Gastroesophageal sphincter (tissue), 4 donors: ENCODE measurements around the gene ZBTB7C. TPM values are rescaled to one million over a fixed set of nuclear protein-coding genes. Genes with fewer than 3 reads are reported as not detected.

ENCODE experiments used
- ATAC-seq: fragments of 150-250 bp; one replicate; pipeline ENCODE4 v1.9.1; 2016; ENCODE audit warnings: mild to moderate bottlenecking, moderate library complexity
- H3K27ac ChIP-seq, 4 donors: fragments of 200-600 bp; sonication (generic) in 3 of 4; 1 replicate in 3 of 4; 2 replicates in 1 of 4; pipeline ENCODE4 v1.5.1; 2016 to 2019
- H3K27me3 ChIP-seq: fragments of 200-600 bp; sonication (generic); one replicate; pipeline ENCODE4 v1.5.1; 2019
- H3K36me3 ChIP-seq, 2 donors: fragments of 200-600 bp; sonication (generic); one replicate each; pipeline ENCODE4 v1.5.1; 2019; ENCODE audit warnings: control low read depth in 1 of 2
- H3K4me1 ChIP-seq, 3 donors: fragments of 200-600 bp; sonication (generic); 1 replicate in 2 of 3; 2 replicates in 1 of 3; pipeline ENCODE4 v1.5.1; 2016 to 2019; ENCODE audit warnings: control low read depth in 2 of 3
- H3K4me3 ChIP-seq, 2 donors: fragments of 200-600 bp; sonication (generic); one replicate each; pipeline ENCODE4 v1.5.1; 2019; ENCODE audit warnings: mild to moderate bottlenecking in 1 of 2, moderate library complexity in 1 of 2
- H3K9me3 ChIP-seq, 3 donors: fragments of 200-600 bp; sonication (generic); one replicate each; pipeline ENCODE4 v1.5.1; 2017 to 2019; ENCODE audit warnings: control low read depth in 2 of 3
- CTCF ChIP-seq, 4 experiments: fragments of 200-600 bp in 2 of 4; fragments of 450-650 bp in 2 of 4; sonication (generic) in 1 of 4; IDR thresholded peaks; one replicate each; pipeline ENCODE4 v1.5.1; 2017 to 2019; ENCODE audit warnings: antibody characterized with exemption in 4 of 4, mild to moderate bottlenecking in 2 of 4, moderate library complexity in 2 of 4
- EP300 ChIP-seq: sonication (generic); formaldehyde crosslinking; IDR thresholded peaks from one replicate; pipeline ENCODE4 v1.6.1; 2017; ENCODE audit warnings: antibody characterized with exemption, mild to moderate bottlenecking
- POLR2A ChIP-seq, 2 donors: fragments of 450-650 bp; IDR thresholded peaks; one replicate each; pipeline ENCODE4 v1.6.1; 2017; ENCODE audit warnings: antibody characterized with exemption in 2 of 2, mild to moderate bottlenecking in 2 of 2, moderate library complexity in 1 of 2
- POLR2AphosphoS5 ChIP-seq: sonication (generic); formaldehyde crosslinking; IDR thresholded peaks from one replicate; pipeline ENCODE4 v1.6.1; 2017; ENCODE audit warnings: antibody characterized with exemption
- WGBS, 2 donors: methylation state at CpG; one replicate each; pipeline ENCODE4 v1.1.5; 2018; ENCODE audit warnings: low coverage in 1 of 2; 5-methylcytosine and 5-hydroxymethylcytosine counted together
- total RNA-seq, 4 donors: library from RNA; depleted of rRNA; stranded (reverse); fragments of >200 nt; gene quantifications; one replicate each; pipeline ENCODE4 v1.1.0, GENCODE V29; 2016

ZBTB7C gene
- total RNA-seq, 4 donors from 2014 or later, result 7.8 to 15.4 (median 11.8) TPM

GRCh38 chr18:47992976-47993375 lies 416.2 kb downstream of the ZBTB7C start:
- Histone ChIP-seq H3K27me3 (peaks cover 11% of the 10 kb centered on the region), H3K4me1 (no peaks in the 10 kb centered on the region), H3K27ac (no peak overlapping the region), H3K36me3 (no peaks in the 10 kb centered on the region), H3K9me3 (peaks cover 0 to 12% (median 0%) of the 10 kb centered on the region in 3 donors), H3K4me3 (no peak overlapping the region)
- TF ChIP-seq POLR2A (IDR thresholded peaks at IDR 0.05) (no peak), CTCF (IDR thresholded peaks at IDR 0.05) (no peak), EP300 (no peak), POLR2AphosphoS5 (no peak)
- no peak for ATAC-seq
- WGBS, 2 donors, result 74 to 85% methylated on average over 4 of the region's 6 CpGs

- Histone ChIP-seq H3K4me3 (no peak overlapping the region), H3K9me3 (peaks cover 0 to 8% (median 0%) of the 10 kb centered on the region in 3 donors), H3K36me3 (no peaks in the 10 kb centered on the region), H3K4me1 (no peaks in the 10 kb centered on the region), H3K27me3 (peaks cover 11% of the 10 kb centered on the region), H3K27ac (no peak overlapping the region)
- 75 to 90% methylated on average over 1 to 3 of the region's 4 CpGs for WGBS, 2 donors
- no peak for ATAC-seq
- TF ChIP-seq CTCF (IDR thresholded peaks at IDR 0.05) (no peak), EP300 (no peak), POLR2AphosphoS5 (no peak), POLR2A (IDR thresholded peaks at IDR 0.05) (no peak)
Observed at GRCh38 chr18:47992266-47992665, 416.9 kb downstream of the ZBTB7C start.

GRCh38 chr18:47990981-47991380 lies 418.2 kb downstream of the ZBTB7C start:
- WGBS, 2 donors, result 67 to 100% methylated on average over 1 of the region's 5 CpGs
- H3K9me3 ChIP-seq, result no peaks in the 10 kb centered on the region
- H3K27me3 ChIP-seq, result peaks cover 11% of the 10 kb centered on the region
- no peaks in the 10 kb centered on the region for H3K36me3 ChIP-seq
- no peak overlapping the region for H3K4me3 ChIP-seq
- no peak for ATAC-seq
- no peak overlapping the region for H3K27ac ChIP-seq
- no peak for TF ChIP-seq EP300
- no peak for TF ChIP-seq POLR2AphosphoS5
- TF ChIP-seq CTCF (IDR thresholded peaks at IDR 0.05), result no peak
- no peak for TF ChIP-seq POLR2A (IDR thresholded peaks at IDR 0.05)
- H3K4me1 ChIP-seq, result no peaks in the 10 kb centered on the region

- Histone ChIP-seq H3K4me3 (no peak overlapping the region), H3K36me3 (no peaks in the 10 kb centered on the region), H3K27me3 (peaks cover 11% of the 10 kb centered on the region), H3K27ac (no peak overlapping the region), H3K9me3 (no peaks in the 10 kb centered on the region), H3K4me1 (no peaks in the 10 kb centered on the region)
- ATAC-seq, result no peak
- TF ChIP-seq CTCF (IDR thresholded peaks at IDR 0.05) (no peak), POLR2AphosphoS5 (no peak), POLR2A (IDR thresholded peaks at IDR 0.05) (no peak), EP300 (no peak)
- 54 to 56% methylated on average over 2 to 3 of the region's 3 CpGs for WGBS, 2 donors
Observed at GRCh38 chr18:47987388-47987699, 421.8 kb downstream of the ZBTB7C start.

- no peak overlapping the region for H3K4me3 ChIP-seq
- H3K4me1 ChIP-seq, result no peaks in the 10 kb centered on the region
- H3K27ac ChIP-seq, result no peak overlapping the region
- no peak for ATAC-seq
- WGBS, 2 donors, result 71 to 83% methylated on average over 5 of the region's 5 CpGs
- peaks cover 10% of the 10 kb centered on the region for H3K27me3 ChIP-seq
- H3K36me3 ChIP-seq, result no peaks in the 10 kb centered on the region
- TF ChIP-seq POLR2A (IDR thresholded peaks at IDR 0.05) (no peak), EP300 (no peak), POLR2AphosphoS5 (no peak), CTCF (IDR thresholded peaks at IDR 0.05) (no peak)
- H3K9me3 ChIP-seq, result no peaks in the 10 kb centered on the region
Observed at GRCh38 chr18:47986620-47987387, 422.4 kb downstream of the ZBTB7C start.
